NCI-H1105 treated with DMSO at 0.1 percent for 48 hours (cell line): ENCODE data around the gene NEXN.
"Not testable (repeated sequence)": the region's sequence is repeated elsewhere in the genome, so short reads cannot be mapped to it uniquely, and the experiment has no call there.

ENCODE experiments used
- DNase-seq: peaks from one replicate; lab custom pipeline; 2025; lab: John Stamatoyannopoulos, UW

Gene NEXN

DNA sequence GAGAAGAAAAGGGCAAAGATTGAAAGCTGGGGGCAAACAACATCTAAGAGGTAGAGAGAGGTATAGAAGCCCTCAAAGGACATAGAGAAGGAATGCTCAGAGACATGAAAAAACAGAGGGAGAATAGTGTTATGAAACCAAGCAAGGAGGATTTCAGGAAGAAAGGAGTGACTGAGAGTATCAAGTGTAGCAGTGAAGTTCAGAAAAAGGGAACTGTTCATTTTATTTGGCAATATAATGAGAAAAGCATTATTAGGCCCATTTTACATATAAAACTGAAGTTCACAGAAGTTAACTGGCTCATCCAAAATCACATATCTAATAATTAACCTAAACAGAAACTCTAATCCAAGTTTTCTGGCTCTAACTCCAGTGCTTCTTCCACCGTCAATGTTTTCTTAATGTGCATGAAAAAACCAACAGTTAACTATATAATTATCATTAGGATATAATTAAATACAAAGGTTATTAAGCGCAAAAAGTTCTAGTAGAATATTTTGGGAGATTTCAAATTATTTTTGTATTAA, 17.7 kb downstream of the NEXN start:
- no peak for DNase-seq

GRCh38 chr1:77906624-77907023, 18.2 kb downstream of the NEXN start:
- DNase-seq: no peak

DNA sequence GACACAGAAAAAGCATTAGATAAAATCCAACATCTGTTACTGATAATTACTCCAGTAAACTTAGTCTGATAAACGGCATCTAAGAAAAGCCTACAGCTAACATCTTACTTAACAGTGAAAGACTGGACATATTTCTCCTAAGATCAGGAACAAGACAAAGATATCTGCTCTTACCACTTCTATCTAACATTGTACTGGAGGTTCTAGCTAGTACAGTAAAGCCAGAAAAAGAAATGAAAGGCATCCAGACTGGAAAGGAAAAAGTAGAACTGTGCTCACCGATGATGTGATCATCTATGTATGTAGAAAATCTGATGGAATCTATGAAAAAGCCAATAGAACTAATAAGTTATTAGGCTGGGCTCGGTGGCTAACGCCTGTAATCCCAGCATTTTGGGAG, 21.7 kb downstream of the NEXN start:
- DNase-seq: no peak

- DNase-seq: not testable (repeated sequence)
Measured at GRCh38 chr1:77918918-77919317, 30.5 kb downstream of the NEXN start.

DNA sequence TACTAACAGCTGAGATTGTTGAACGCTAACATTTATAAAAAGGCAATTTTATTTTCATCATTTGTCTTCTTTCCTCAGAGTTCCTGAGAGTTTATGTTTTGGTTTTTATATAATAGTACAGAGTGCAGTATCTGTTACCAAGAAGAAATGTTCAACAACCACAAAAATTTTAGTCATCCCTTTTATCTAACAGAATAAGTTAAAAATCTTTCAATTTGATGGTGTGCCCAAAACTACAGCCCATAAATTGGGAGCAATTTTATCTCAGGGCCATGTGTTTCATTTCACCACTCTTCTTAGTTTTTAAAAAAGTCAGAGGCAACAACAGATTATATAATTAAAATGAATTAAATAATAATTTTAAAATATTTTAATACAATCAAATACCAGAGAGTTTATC, 37.1 kb downstream of the NEXN start:
- no peak for DNase-seq

- DNase-seq: no peak
Measured at GRCh38 chr1:77925956-77926355, 37.5 kb downstream of the NEXN start.

DNA sequence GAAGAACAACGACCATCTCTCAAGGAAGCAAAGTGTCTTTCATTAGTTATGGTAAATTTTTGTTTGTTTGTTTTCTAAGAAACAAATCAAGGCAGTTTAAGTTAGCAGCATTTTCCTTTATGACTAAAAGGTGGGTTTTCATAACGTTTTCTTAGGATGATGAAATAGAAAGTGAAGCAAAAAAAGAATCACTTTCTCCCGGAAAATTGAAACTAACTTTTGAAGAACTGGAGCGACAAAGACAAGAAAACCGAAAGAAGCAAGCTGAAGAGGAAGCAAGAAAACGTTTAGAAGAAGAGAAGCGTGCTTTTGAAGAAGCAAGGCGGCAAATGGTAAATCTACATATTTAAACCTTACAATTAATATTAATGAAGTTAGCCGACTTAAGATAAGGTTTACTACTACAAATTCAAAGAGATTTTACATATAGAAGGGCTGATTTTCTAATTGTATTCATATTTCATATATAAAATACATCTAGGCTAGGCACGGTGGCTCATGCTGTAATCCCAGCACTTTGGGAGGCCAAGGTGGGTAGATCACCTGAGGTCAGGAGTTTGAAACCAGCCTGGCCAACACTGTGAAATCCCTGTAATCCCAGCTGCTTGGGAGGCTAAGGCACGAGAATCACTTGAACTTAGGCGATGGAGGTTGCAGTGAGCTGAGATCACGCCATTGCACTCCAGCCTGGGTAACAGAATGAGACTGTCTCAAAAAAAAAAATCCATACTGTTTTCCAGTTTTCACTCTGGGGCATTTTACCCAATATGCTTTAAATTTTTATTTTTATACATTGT, 38.3 kb downstream of the NEXN start:
- no peak for DNase-seq

DNA sequence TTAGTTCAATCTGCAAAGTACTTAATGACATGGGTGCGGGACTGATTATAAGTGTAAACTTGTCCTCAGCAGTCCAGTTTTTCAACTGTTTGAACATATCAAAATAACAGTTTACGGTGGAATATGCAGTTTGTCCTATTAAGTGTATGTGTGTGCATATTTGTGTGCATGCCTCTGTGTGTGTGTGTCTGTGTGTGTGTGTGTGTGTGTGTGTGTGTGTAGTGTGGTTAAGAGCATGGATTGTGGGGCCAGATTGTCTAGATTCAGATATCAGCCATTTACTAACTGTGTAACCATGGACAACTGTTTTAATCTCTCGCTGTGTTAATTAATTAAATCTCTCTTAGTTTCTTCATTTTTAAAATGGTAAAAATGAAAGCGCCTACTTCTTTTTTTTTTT, 39.0 kb downstream of the NEXN start:
- DNase-seq: no peak

GRCh38 chr1:77929806-77930205, 41.4 kb downstream of the NEXN start:
- DNase-seq: no peak

- DNase-seq: no peak
Measured at GRCh38 chr1:77938651-77939050, 50.2 kb downstream of the NEXN start.

GRCh38 chr1:77940921-77941570, 52.6 kb downstream of the NEXN start:
- peak; percentile 31 for DNase-seq

DNA sequence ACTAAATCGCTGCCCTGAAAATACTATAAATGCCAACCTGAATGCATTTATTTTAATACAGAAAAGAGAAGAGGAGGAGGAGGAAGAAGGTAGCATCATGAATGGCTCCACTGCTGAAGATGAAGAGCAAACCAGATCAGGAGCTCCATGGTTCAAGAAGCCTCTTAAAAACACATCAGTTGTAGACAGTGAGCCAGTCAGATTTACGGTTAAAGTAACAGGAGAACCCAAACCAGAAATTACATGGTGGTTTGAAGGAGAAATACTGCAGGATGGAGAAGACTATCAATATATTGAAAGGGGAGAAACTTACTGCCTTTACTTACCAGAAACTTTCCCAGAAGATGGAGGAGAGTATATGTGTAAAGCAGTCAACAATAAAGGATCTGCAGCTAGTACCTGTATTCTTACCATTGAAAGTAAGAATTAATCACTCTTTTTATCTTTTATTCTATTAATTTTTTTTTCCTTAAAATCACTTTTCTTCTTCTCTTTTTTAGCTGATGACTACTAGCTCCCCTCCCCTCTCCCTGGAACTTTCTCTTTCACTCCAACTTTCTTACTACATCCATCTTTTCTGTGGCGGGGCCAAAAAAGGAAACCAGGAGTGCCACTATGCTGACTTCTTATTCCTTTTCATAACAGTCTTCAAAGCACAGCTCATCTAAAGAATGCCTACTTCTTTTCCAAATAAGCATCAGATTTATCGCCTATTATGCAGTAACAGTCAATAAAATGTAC, 54.1 kb downstream of the NEXN start:
- no peak for DNase-seq

DNA sequence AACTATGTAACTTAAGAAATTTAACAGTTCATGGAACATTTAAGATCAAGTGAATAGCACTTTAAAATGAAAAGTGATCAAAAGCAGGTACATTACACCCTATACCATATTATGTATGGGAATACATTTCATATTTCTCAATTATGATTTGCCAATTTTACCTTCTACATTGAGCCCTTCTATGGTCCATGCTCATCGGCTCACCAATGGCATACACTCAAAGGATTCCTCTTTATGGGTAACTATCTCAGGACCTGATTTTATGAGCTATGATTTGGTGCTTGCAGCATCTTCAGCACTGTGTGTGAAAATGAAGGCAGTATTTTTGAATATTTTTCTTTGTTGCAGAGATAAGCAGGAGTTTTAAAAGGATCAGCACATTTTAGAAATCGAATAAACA, 56.9 kb downstream of the NEXN start:
- DNase-seq: no peak

DNA sequence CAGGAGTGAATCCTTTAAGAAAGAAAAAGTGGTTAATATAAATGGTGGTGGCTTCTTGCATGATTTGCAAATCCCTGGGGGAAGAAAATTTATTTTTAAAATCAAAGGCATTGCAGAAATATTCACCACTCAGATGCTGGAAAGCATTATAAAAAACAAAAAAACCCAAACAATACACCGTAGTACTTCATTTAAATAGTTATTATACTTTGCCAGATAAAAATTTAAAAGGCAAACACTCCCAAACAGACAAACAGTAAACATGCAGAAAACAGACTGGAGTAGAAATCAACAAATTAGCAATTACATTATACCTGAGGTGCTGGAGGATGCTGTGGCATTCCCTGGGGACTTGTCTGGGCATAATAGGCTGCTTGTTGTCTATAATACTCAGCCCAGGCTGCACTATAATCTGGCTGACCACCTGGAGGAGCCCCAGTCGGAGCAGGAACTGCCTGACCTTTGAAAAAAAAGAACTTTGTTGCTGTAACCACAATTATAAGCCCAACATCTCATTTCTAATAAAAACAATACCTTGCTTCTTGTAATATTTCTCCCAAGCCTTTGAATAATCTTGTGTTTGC, 60.5 kb downstream of the NEXN start:
- DNase-seq: peak; percentile 44

GRCh38 chr1:77950873-77951272, 62.4 kb downstream of the NEXN start:
- DNase-seq: no peak

DNA sequence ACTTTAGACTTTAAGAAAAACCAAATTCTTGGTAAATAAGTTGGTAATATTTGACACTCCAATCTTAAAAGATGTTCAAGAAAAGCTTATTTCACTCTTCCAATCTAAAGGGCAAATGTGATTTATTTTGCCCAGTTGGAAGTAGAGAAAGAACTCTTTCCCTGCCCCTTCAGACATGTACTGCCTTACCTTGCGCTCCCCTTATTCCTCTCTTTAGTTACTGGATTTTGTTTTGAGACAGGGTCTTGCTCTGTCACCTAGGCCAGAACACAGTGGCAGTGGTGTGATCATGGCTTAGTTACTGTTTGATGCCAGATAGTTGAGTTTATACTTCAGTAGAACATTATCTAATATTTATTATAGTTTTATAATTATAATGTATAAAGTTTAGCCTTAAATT, 62.9 kb downstream of the NEXN start:
- no peak for DNase-seq

DNA sequence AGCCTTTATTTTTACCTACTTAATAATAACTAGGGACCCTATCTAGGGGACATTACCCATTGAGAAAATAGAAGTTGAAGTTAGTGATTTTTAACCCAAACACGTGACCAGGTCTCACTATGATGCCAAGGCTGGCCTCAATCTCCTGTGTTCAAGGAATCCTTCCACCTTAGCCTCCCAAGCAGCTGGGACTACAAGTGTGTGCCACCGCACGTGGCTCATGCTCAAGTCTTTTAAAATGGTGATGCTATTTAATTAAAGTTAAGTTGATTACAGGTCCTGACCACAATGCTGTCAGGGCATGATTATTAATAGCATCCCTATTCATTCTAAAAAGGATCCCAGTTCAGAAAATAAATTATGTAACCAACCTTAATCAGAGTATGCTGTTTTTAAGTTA, 65.5 kb downstream of the NEXN start:
- DNase-seq: no peak

- no peak for DNase-seq
Measured at GRCh38 chr1:77954521-77954920, 66.1 kb downstream of the NEXN start.

DNA sequence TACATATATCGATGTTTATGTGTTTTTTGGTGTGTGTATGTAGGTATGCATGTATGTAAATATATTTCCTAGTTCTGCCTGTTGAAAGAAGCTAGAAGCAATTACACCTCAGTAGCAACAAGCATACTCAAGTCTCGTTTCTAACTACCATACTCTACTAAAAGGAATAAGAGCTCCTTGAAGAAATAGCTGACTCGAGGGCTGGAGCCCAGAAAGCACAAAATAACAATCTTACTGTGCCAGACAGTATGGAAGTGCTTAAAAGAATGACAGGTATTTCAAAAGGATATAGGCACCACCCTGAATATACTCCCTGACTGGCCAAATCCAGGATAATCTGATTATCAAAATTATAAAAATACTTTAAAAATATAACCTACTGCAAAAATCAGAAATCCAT, 67.3 kb downstream of the NEXN start:
- DNase-seq: no peak

DNA sequence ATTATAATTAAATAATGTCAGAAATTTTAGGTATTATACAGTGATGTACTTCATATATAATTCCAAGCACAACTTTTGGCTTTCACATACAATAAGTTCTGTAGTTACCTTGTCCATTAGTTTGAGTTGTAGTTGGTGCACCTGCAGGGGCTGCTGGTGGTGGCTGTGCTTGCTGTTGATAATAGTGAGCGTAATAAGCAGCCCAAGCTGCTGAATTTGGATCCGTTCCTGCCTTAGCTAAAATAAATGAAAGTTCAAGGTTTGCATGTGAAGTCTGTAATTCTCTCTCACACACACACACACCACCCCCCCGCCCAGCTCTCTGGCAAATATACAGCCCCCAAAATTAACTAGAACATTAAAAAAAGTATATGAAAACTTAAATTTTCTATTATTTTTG, 68.0 kb downstream of the NEXN start:
- DNase-seq: no peak

- DNase-seq: no peak
Measured at GRCh38 chr1:77958391-77958790, 70.0 kb downstream of the NEXN start.

GRCh38 chr1:77958850-77959249, 70.4 kb downstream of the NEXN start:
- no peak for DNase-seq

- DNase-seq: no peak
Measured at GRCh38 chr1:77961392-77961791, 73.0 kb downstream of the NEXN start.
